Dendritic cell treated with granulocyte-macrophage colony-stimulating factor and Interleukin-4, amounts not matched to agents 40 ng/mL and 50 ng/mL, for 4 days (primary cell): Measurements from ENCODE around the gene SLC6A16.
A peak's percentile ranks its signal among the peaks of the same experiment; 100 is the strongest.
"Not testable (repeated sequence)": the region's sequence is repeated elsewhere in the genome, so short reads cannot be mapped to it uniquely, and the experiment has no call there.

ENCODE experiments used
- H3K27ac Mint-ChIP-seq: one replicate; pipeline ENCODE4 v1.8.0; 2022; ENCODE audit warnings: mild to moderate bottlenecking, mixed read lengths
- H3K27me3 Mint-ChIP-seq: one replicate; pipeline ENCODE4 v1.8.0; 2022; ENCODE audit warnings: mild to moderate bottlenecking, mixed read lengths
- H3K36me3 Mint-ChIP-seq: one replicate; pipeline ENCODE4 v1.8.0; 2022; ENCODE audit warnings: low read depth, mixed read lengths
- H3K4me1 Mint-ChIP-seq: one replicate; pipeline ENCODE4 v1.8.0; 2022; ENCODE audit warnings: low read depth, mixed read lengths
- H3K4me3 Mint-ChIP-seq: one replicate; pipeline ENCODE4 v1.8.0; 2022; ENCODE audit warnings: mild to moderate bottlenecking, moderate library complexity, mixed read lengths
- H3K9me3 Mint-ChIP-seq: one replicate; pipeline ENCODE4 v1.8.0; 2022; ENCODE audit warnings: mixed read lengths
- intact Hi-C: fragments of 100-400 bp; cut with micrococcal nuclease; formaldehyde crosslinking; loops from one replicate; pipeline ENCODE4 v1.15.0; 2022

The SLC6A16 gene

DNA sequence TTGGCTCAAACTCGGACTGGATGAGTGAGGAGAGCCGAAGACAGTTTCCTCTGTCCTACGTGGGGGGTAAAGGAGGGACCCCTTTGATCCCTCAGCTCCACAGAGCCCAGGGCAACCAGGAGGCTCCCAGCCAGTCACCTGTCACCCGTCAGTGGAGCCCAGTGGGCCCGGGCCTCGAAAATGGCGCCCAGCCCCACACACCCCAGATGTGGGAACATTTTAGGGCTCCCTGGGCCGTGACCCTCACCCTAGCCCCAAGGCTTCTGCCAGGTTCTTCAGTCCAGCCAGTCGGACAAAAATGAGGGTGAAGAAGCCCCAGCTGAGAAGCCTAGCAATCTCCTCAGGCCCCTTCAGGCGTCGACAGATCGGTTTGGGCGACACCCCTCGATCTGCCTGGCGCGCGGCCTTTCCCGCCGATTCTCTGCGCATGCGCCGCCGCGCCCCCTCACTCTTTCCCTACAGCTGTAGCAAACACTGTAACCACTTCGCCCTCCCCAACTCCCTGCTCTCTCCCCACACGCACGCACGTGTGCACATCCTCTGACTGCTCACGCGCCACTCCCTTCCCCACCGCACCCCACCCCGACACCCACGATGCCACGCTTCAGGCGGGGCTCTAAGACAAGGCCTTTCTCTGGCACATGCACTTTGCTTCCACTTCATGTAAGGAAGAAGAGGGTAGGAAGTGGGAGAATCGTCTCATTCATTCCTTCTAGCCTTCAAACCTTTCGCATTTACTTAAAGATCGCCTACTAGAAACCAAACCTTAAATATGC, at the start of gene SLC6A16:
SLC6A16 (minus strand) TSS at position 391 of the 776 bp plus-strand sequence. CDS start 13,844 bp downstream, outside the sequence.
- Mint-ChIP-seq H3K4me3 (no peak within 1 kb of the TSS), H3K27me3 (no peaks in the 10 kb centered on the region), H3K9me3 (peaks cover 10% of the 10 kb centered on the region), H3K36me3 (no peaks in the 10 kb centered on the region), H3K4me1 (peaks cover 23% of the 10 kb centered on the region), H3K27ac (no peak within 1 kb of the TSS)
- intact Hi-C loops: no loop called here

DNA sequence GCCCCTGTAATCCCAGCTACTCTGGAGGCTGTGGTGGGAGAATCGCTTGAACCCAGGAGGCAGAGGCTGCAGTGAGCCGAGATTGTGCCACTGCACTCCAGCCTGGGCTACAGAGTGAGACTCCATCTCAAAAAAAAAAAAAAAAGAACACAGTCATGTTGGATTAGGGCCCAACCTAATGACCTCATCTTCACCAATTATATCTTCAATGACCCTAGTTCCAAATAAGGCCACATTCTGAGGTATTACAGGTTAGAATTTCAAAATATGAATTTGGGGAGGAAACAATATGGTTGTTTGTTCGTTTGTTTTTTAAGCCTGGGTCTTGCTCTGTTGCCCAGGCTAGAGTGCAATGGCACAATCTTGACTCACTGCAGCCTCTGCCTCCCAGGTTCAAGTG, 48.2 kb upstream of the SLC6A16 start:
- Mint-ChIP-seq H3K9me3 (peaks cover 25% of the 10 kb centered on the region), H3K27me3 (peaks cover 25% of the 10 kb centered on the region)
- H3K4me1 Mint-ChIP-seq, H3K4me3 Mint-ChIP-seq, H3K27ac Mint-ChIP-seq, H3K36me3 Mint-ChIP-seq, intact Hi-C loops: not testable (repeated sequence)

DNA sequence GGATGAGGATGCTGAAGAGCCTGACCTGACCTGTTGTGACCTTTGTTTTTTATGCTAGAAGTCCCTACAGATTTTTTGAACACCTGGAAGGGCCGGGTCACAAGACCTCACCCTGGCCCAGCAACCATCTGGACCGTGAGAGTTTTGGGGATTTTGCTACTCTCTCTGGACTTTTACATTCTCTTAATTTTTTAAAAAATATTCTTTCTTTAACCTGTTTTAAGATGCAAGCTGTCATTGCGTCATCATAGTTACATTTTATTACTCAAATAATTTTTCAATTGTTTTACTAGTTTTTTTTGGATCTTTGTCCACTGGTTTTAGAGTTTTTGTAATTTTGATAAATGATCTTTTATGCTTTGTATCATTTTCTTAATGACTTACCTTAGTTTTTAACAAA, 46.2 kb upstream of the SLC6A16 start:
- peaks cover 25% of the 10 kb centered on the region for H3K27me3 Mint-ChIP-seq
- H3K4me3 Mint-ChIP-seq: no peak overlapping the region
- intact Hi-C loops: no loop called here
- peaks cover 25% of the 10 kb centered on the region for H3K9me3 Mint-ChIP-seq
- no peak overlapping the region for H3K27ac Mint-ChIP-seq
- no peaks in the 10 kb centered on the region for H3K4me1 Mint-ChIP-seq
- peaks cover 6% of the 10 kb centered on the region for H3K36me3 Mint-ChIP-seq

DNA sequence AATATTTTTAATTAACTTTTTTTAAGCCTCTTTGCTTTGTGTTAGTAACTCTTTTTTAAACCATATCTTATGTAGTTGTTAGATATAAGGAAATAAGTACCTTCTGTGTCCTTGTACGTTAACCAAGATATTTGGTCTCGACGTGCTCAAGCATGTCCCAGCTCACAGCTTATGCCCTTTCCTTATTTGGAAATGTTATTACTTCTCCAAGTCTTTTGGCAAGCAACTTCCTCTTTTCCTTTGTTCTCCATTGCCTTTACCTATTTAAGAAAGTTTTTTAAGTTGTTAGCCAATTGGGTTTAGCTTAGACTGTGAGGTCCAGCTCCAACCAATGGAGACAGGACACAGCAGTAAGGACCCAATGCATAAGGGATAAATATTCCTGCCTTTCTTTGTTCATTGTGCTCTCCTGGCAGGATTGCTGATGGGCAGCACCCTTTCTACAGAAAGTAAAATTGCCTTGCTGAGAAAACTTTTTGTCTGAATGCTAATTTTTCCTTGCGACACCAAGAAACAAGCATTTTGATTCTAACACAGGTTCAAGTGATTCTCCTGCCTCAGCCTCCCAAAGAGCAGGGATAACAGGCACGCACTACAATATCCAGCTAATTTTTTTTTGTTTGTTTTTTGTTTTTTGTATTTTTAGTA, 43.8 kb upstream of the SLC6A16 start:
- Mint-ChIP-seq H3K4me1 (no peaks in the 10 kb centered on the region), H3K4me3 (no peak overlapping the region), H3K27me3 (peaks cover 27% of the 10 kb centered on the region), H3K36me3 (peaks cover 6% of the 10 kb centered on the region), H3K27ac (no peak overlapping the region), H3K9me3 (peaks cover 25% of the 10 kb centered on the region)
- intact Hi-C loops: no loop called here

DNA sequence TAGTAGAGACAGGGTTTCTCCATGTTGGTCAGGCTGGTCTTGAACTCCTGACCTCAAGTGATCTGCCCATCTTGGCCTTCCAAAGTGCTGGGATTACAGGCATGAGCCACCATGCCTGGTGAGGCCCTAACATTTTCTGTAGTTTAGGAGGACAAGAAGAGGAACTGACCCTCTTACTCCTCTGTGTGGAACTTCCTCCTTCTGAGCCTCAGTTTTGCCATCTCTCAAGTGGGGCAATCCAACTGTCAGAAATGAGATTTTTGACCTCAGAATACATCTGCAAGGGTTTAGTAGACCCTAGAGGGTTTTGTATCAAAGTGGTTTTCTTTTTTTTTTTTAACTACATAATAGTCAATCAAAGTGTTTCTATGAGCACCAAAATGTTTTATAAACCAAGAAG, 41.1 kb upstream of the SLC6A16 start:
- intact Hi-C loops: no loop called here
- Mint-ChIP-seq H3K9me3 (peaks cover 25% of the 10 kb centered on the region), H3K27me3 (peaks cover 22% of the 10 kb centered on the region), H3K4me3 (no peak overlapping the region), H3K4me1 (no peaks in the 10 kb centered on the region), H3K36me3 (peaks cover 6% of the 10 kb centered on the region), H3K27ac (no peak overlapping the region)

DNA sequence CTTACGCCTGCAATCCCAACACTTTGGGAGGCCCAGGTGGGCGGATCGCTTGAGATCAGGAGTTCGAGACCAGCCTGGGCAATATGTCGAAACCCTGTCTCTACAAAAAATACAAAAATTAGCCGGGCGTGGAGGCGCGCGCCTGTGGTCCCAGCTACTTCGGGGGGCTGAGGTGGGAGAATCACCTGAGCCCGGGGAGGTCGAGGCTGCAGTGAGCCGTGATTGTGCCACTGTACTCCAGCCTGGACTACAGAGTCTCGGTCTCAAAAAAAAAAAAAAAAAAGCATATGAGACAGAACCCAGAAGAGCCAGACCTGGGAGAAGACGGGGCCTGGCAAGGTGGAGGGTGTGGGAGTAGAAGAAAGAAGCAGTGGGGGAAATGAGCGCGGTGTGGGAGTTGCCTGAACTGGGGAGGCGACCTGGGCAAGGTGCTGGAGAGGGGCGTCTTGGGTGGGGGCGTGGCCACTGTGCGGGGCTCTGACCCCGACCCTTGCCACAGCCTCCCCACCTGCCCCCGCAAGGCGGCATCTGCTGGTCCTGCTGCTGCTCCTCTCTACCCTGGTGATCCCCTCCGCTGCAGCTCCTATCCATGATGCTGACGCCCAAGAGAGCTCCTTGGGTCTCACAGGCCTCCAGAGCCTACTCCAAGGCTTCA, 39.2 kb upstream of the SLC6A16 start:
- H3K4me1 Mint-ChIP-seq: no peaks in the 10 kb centered on the region
- H3K9me3 Mint-ChIP-seq: peaks cover 7% of the 10 kb centered on the region
- no peak overlapping the region for H3K27ac Mint-ChIP-seq
- H3K4me3 Mint-ChIP-seq: no peak overlapping the region
- H3K27me3 Mint-ChIP-seq: peaks cover 15% of the 10 kb centered on the region
- H3K36me3 Mint-ChIP-seq: peaks cover under 1% of the 10 kb centered on the region
- intact Hi-C loops: no loop called here

DNA sequence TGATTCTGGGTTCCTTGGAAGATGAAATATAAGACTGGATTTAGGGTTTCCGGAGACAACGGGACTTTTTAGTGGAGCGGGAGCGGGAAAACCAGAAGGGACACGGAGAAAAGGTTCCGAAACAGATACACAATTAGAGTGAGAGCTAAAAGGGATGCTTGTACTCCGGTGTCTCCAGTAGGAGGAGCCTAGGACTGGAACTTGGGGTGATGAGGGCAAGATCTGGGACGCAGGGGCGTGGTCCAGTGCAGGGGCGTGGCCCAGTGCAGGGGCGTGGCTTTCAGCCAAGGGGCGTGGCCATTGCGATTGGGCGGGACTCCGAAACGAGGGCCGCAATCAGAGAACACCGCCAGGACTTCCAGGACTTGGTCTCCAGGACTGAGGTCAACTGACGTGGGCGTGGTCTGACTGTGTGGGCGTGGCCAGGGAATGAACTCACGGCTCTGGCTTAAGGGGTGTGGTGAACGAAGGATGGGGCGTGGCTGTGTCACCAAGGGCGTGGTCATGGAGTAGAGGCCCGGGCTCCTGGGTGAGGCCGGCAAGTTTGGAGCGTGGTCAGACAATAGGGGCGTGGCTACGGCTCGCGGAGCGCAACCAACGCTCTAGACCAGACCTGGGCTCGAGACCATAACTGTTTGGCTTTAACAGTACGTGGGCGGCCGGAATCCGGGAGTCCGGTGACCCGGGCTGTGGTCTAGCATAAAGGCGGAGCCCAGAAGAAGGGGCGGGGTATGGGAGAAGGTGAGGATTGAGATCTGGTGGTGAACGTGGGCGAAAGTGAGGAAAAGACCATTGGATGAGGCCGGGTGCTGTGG, 38.5 kb upstream of the SLC6A16 start, which contains the start of gene DKKL1:
DKKL1 (plus strand) TSS at position 610 of the 815 bp plus-strand sequence; CDS start at position 732, 122 bp downstream.
- H3K27me3 Mint-ChIP-seq: peaks cover 16% of the 10 kb centered on the region
- H3K9me3 Mint-ChIP-seq: no peaks in the 10 kb centered on the region
- no peaks in the 10 kb centered on the region for H3K4me1 Mint-ChIP-seq
- H3K4me3 Mint-ChIP-seq: no peak within 1 kb of the TSS
- intact Hi-C loops: no loop called here
- H3K27ac Mint-ChIP-seq: no peak within 1 kb of the TSS
- H3K36me3 Mint-ChIP-seq: no peaks in the 10 kb centered on the region

DNA sequence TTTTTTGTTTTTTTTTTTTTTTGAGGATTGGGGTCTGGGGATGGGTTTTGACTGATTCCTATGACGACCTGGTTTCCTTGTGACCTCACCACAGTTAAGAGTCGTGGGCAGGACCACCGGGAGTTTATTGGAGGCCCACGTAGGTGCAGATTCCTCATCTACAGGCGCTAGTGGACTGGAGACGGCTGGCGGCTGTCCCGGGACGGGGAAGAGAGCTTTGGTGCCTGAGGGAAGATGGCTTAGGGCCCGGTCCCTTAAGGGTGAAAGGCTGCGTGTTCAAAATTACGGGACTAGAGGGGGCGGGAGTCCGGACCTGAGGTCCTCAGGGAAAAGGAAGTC, 37.9 kb upstream of the SLC6A16 start:
- no peaks in the 10 kb centered on the region for H3K4me1 Mint-ChIP-seq

DNA sequence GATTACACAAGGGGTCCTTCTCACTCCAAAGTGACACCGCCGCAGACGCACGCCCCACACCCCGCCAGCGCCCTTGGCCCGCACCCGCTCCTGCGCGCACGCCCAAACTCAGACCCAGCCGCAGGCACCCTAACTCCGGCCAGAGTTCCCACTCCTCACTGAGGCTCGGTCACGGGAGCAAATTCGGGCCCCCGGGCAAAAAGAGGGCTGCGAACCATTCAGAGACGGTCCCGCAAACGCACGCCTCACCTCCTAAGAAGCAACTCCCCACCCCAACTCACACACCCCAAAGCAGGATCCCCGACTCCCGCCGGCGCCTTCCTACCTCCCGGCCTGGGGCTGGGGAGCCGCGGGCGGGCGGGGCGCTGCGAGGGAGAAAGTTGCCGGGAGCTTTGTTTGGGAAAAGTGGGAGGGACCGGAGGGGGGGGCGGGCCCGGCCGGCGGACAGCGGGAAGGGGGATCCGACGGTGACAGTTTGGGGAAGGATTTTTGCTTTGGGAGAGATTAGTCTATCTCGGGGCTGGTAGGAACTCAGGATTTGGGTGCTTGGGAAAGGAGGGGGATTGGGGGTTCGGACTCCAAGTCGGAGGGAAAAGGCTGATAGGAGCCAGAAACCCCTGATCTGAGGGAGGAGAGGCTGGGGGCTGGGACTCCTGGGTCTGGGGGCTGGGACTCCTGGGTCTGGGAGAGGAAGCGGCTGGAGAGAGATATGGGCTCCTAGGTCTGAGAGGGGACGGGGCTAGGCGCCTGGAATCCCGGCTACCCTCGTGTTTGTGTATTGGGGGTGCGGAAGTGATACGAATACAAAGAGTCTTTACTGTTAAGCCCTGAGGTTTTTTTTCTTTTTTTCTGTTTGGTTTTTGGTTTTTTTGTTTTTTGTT, 37.3 kb upstream of the SLC6A16 start, which contains the start of gene TEAD2:
TEAD2 (minus strand) TSS at position 369 of the 881 bp plus-strand sequence. CDS start 2,341 bp downstream, outside the sequence.
- intact Hi-C loops: no loop called here
- no peaks in the 10 kb centered on the region for H3K4me1 Mint-ChIP-seq
- H3K9me3 Mint-ChIP-seq: no peaks in the 10 kb centered on the region
- peaks cover 22% of the 10 kb centered on the region for H3K27me3 Mint-ChIP-seq
- H3K36me3 Mint-ChIP-seq: no peaks in the 10 kb centered on the region
- no peak within 1 kb of the TSS for H3K4me3 Mint-ChIP-seq
- H3K27ac Mint-ChIP-seq: no peak within 1 kb of the TSS

More for the DNA sequence above, 37.9 kb upstream of the SLC6A16 start:
- peaks cover 20% of the 10 kb centered on the region for H3K27me3 Mint-ChIP-seq
- H3K4me3 Mint-ChIP-seq: no peak overlapping the region
- intact Hi-C loops: no loop called here
- H3K27ac Mint-ChIP-seq: no peak overlapping the region
- H3K36me3 Mint-ChIP-seq: no peaks in the 10 kb centered on the region
- H3K9me3 Mint-ChIP-seq: no peaks in the 10 kb centered on the region

DNA sequence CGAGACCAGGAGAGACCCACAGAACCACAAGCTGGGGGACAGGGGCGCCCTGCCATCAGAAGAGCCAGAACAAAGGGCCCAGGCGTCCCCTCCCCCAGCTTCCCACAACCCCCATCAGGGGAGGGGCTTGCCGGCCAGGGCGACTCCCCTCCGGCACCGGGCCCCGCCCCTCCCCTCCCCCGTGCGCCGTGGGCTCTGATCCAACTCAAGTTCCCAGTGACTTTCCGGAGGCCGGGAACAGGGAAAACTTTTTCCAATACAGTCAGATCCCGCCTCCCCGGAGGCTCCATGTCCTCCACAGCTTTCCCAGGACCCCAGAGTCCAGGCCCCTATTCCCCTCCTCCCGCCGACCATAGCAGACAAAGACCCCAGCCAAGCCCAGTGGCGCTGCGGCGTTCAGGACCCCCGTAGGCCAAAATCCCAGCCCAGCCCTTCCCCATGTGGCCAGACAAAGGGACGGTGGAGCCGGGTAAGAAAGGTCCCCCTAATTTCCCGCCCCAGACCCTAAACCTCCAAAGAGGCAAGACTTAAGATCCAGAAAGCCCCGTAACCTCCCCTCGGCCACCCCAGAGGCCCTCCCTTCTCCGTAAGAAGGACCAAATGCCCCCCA, 36.6 kb upstream of the SLC6A16 start:
- Mint-ChIP-seq H3K36me3 (no peaks in the 10 kb centered on the region), H3K9me3 (no peaks in the 10 kb centered on the region), H3K27me3 (peaks cover 27% of the 10 kb centered on the region), H3K4me3 (no peak overlapping the region), H3K27ac (no peak overlapping the region), H3K4me1 (peaks cover 7% of the 10 kb centered on the region)
- intact Hi-C loops: no loop called here

DNA sequence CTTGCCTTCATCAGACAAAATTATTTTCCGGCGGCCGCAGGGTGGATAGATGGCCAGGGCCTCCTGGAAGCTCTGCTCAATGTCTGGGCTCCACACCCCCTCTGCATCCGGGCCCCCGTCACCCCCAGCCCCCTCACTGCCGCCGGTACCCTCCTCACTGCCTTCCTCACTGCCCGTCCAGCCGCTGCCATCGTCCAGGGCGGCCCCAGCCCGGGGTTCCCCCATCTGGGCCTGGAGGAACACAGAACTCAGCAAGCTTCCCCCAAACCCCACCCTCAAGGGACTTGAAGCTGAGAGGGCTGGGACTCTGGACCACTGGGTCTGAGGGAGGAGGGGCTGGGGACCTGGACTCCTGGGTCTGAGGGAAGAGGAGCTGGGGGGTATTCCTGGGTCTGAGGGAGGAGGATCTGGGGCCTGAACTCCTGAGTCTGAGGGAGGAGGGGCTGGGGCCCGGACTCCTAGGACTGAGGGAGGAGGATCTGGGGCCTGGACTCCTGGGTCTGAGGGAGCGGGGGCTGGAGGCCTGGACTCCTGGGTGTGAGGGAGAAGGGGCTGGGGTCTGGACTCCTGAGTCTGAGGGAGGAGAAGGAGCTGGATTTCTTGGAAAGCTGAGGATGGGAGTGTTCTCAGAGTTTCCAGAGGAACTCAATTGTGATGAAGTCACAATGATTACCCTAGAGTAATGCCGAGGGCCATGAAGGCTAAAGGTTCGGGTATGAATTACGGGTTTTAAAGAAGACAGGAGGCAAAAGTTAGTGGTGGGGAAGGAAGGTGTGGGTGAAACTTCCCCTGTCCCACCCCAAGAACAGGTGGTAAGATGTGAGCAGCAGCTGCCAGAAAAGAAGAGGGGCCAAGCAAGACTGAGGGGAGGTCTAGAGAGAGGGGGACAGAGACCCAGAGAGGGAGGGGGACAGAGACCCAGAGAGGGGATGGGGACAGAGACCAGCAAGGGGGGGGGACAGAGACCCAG, 35.1 kb upstream of the SLC6A16 start:
- peaks cover 32% of the 10 kb centered on the region for H3K27me3 Mint-ChIP-seq
- peak overlapping the region; percentile 1 for H3K27ac Mint-ChIP-seq
- intact Hi-C loops: no loop called here
- no peak overlapping the region for H3K4me3 Mint-ChIP-seq
- H3K4me1 Mint-ChIP-seq: peaks cover 21% of the 10 kb centered on the region
- H3K9me3 Mint-ChIP-seq: no peaks in the 10 kb centered on the region
- no peaks in the 10 kb centered on the region for H3K36me3 Mint-ChIP-seq

DNA sequence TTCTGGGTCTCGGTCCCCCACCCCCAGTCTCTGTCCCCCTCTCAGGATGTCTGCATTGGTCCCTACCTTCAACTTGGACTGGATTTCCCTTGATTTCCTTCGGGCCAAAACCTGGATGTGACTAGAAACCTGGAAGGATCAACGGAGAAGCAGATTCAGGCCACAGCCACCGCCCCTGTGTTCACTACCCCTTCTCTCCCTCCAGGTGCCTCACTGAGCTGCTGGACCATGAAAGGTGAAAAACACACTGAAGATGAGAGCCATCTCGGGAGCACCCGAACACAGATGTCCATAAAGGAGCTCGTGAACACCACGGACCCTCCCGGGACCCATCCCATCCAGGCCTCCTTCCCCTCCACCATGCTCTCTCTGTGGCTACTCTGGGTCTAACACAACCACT, 32.2 kb upstream of the SLC6A16 start:
- H3K9me3 Mint-ChIP-seq: no peaks in the 10 kb centered on the region
- no peak overlapping the region for H3K4me3 Mint-ChIP-seq
- H3K36me3 Mint-ChIP-seq: no peaks in the 10 kb centered on the region
- intact Hi-C loops: no loop called here
- H3K27ac Mint-ChIP-seq: peak overlapping the region; percentile 36
- H3K4me1 Mint-ChIP-seq: peaks cover 26% of the 10 kb centered on the region
- peaks cover 48% of the 10 kb centered on the region for H3K27me3 Mint-ChIP-seq
